ENCODE results near the gene LRG1.

GRCh38 chr19:4518345-4519171, 21.3 kb downstream of the LRG1 start, which contains the start of gene PLIN4:
- TF ChIP-seq POLR2AphosphoS5 (IDR thresholded peaks at IDR 0.05; ENCODE audit: low read depth) (no peak), CTCF (IDR thresholded peaks at IDR 0.05; ENCODE audit: insufficient read depth, low read length) (no peak)
